RWPE1 (cell line): ENCODE results near the gene MRPL36.

Experiments
- CTCF ChIA-PET: fragments of 350-600 bp; sonication (Branson Sonifier 250); formaldehyde crosslinking; extraction: SDS; loops from one replicate; lab custom pipeline; 2021; lab: Yijun Ruan, JAX
- POLR2A ChIA-PET: fragments of 400-600 bp; formaldehyde crosslinking; extraction: SDS; loops from one replicate; lab custom pipeline; 2020; ENCODE audit warnings: antibody characterized with exemption; ENCODE audit not compliant: low non-redundant PET; lab: Yijun Ruan, JAX
- DNase-seq: peaks from one replicate; pipeline ENCODE4 v3.0.0; 2012; ENCODE audit warnings: low spot score
- H3K27ac ChIP-seq: fragments of 450-650 bp; 2 replicates; pipeline ENCODE4 v1.5.1; 2017
- CTCF ChIP-seq: fragments of 450-650 bp; conservative IDR thresholded peaks from 2 replicates; pipeline ENCODE4 v1.5.1; 2017; ENCODE audit warnings: low read depth, mild to moderate bottlenecking

Gene MRPL36

GRCh38 chr5:1767524-1768282 is 31.9 kb downstream of the MRPL36 start:
- CTCF ChIA-PET, result interaction anchor here (0.5 kb wide), 1 partner anchor 344 kb away, joined by 3 read pairs; no protein-coding TSS in a partner anchor
- no peak for DNase-seq
- POLR2A ChIA-PET, result no interaction called here
- no peak for TF ChIP-seq CTCF
- H3K27ac ChIP-seq, result no peak overlapping the region

GRCh38 chr5:1765880-1766235 is 33.8 kb downstream of the MRPL36 start:
- POLR2A ChIA-PET, result no interaction called here
- TF ChIP-seq CTCF, result no peak
- H3K27ac ChIP-seq, result no peak overlapping the region
- no peak for DNase-seq
- CTCF ChIA-PET, result no interaction called here

- no peak for DNase-seq
- ChIA-PET POLR2A (no interaction called here), CTCF (no interaction called here)
- TF ChIP-seq CTCF, result no peak
- H3K27ac ChIP-seq, result no peak overlapping the region
These were observed 34.3 kb downstream of the MRPL36 start for GRCh38 chr5:1765141-1765879.

GRCh38 chr5:1764606-1764960 is 35.1 kb downstream of the MRPL36 start:
- POLR2A ChIA-PET, result no interaction called here
- no peak overlapping the region for H3K27ac ChIP-seq
- CTCF ChIA-PET, result no interaction called here
- no peak for TF ChIP-seq CTCF
- no peak for DNase-seq

- ChIA-PET POLR2A (no interaction called here), CTCF (interaction anchor here (0.7 kb wide), 1 partner anchor 28 kb away, joined by 3 read pairs; no protein-coding TSS in a partner anchor)
- DNase-seq, result no peak
- TF ChIP-seq CTCF, result 0 out of 2 replicates have a peak, but pooled peaks have one; percentile 14
- H3K27ac ChIP-seq, result no peak overlapping the region
These were observed 35.6 kb downstream of the MRPL36 start for GRCh38 chr5:1763960-1764605.

- POLR2A ChIA-PET, result no interaction called here
- peak; percentile 59 for TF ChIP-seq CTCF
- peak; percentile 64 for DNase-seq
These were observed 36.1 kb downstream of the MRPL36 start for GRCh38 chr5:1763548-1763911.

More at GRCh38 chr5:1763548-1763911, 36.1 kb downstream of the MRPL36 start:
- H3K27ac ChIP-seq, result no peak overlapping the region
- CTCF ChIA-PET, result interaction anchor here (0.5 to 1.0 kb wide), 5 partner anchors 9 to 772 kb away, joined by 3 to 4 read pairs (median 3); no protein-coding TSS in a partner anchor
